HepG2 (cell line): ENCODE data around the gene AMER3. TPM values are rescaled to one million over a fixed set of nuclear protein-coding genes. Genes with fewer than 3 reads are reported as not detected.

Experiments
- ATAC-seq: fragments of 200-7000 bp; cut with Tn5 transposase; 3 replicates; pipeline ENCODE4 v1.9.1; 2020; ENCODE audit warnings: mild to moderate bottlenecking, moderate library complexity
- BruUV-seq: library from RNA; stranded (reverse); fragments of 400-500 nt; replicated peaks from 2 replicates; lab custom pipeline; 2021; lab: Mats Ljungman, UMichigan
- CTCF ChIA-PET: fragments of 300-600 bp; formaldehyde crosslinking; extraction: SDS; loops from one replicate; lab custom pipeline; 2021; ENCODE audit warnings: low total read pairs, inconsistent platforms, low intra/inter-chr PET ratio; lab: Yijun Ruan, JAX
- POLR2A ChIA-PET: fragments of 350-600 bp; sonication (Branson Sonifier 250); formaldehyde crosslinking; loops from one replicate; lab custom pipeline; 2020; ENCODE audit warnings: antibody characterized with exemption, inconsistent platforms; lab: Yijun Ruan, JAX
- DNase-seq: peaks from one replicate; pipeline ENCODE4 v3.0.0-alpha.2; 2015; ENCODE audit warnings: low spot score
- FAIRE-seq: peaks from 3 replicates; lab custom pipeline; 2011; peaks lifted over from hg19 to GRCh38; lab: Jason Lieb, UNC
- H2AFZ ChIP-seq: one replicate; pipeline ENCODE4 v1.6.1; 2011; ENCODE audit warnings: low read length, inconsistent platforms
- H3K27ac ChIP-seq: fragments of 300-600 bp; 3 replicates; pipeline ENCODE4 v1.8.0; 2011; ENCODE audit warnings: mixed run types, mild to moderate bottlenecking, mixed read lengths, low read length, inconsistent platforms; ENCODE audit not compliant: insufficient read depth; ENCODE audit errors: extremely low read length
- H3K27me3 ChIP-seq, 2 experiments: fragments of 200-600 bp in 1 of 2; 2 replicates in 1 of 2; 3 replicates in 1 of 2; pipeline versions ENCODE4 v1.6.0 to v1.8.0; 2011; ENCODE audit warnings: low read length in 2 of 2, mild to moderate bottlenecking in 2 of 2, moderate library complexity in 2 of 2, inconsistent platforms in 1 of 2; ENCODE audit not compliant: insufficient read depth in 2 of 2, control insufficient read depth in 1 of 2
- H3K36me3 ChIP-seq, 2 experiments: fragments of 200-600 bp in 1 of 2; replicated peaks in 1 of 2; 2 replicates in 1 of 2; 3 replicates in 1 of 2; pipeline versions ENCODE4 v1.5.1 to v1.8.0; 2011; ENCODE audit warnings: low read length in 2 of 2, inconsistent platforms in 1 of 2; ENCODE audit not compliant: insufficient read depth in 2 of 2, control insufficient read depth in 1 of 2
- H3K4me1 ChIP-seq: 2 replicates; pipeline ENCODE4 v1.5.1; 2012; ENCODE audit warnings: low read length, inconsistent platforms; ENCODE audit not compliant: insufficient read depth
- H3K4me2 ChIP-seq: 2 replicates; pipeline ENCODE4 v1.6.0; 2011; ENCODE audit warnings: low read depth, low read length, inconsistent platforms
- H3K4me3 ChIP-seq, 3 experiments: fragments of 200-600 bp in 1 of 3; sonication (generic), shearing (Covaris generic) in 1 of 3; replicated peaks in 1 of 3; 2 replicates each; pipeline ENCODE4 v1.5.1; 2011 to 2016; ENCODE audit warnings: low read length in 3 of 3, inconsistent platforms in 2 of 3, low read depth in 2 of 3, mild to moderate bottlenecking in 2 of 3, control low read depth in 1 of 3, mixed read lengths in 1 of 3; ENCODE audit not compliant: insufficient read depth in 1 of 3
- H3K79me2 ChIP-seq: one replicate; pipeline ENCODE4 v1.6.1; 2011; ENCODE audit warnings: low read length, inconsistent platforms; ENCODE audit not compliant: insufficient read depth
- H3K9ac ChIP-seq: 2 replicates; pipeline ENCODE4 v1.6.0; 2011; ENCODE audit warnings: mild to moderate bottlenecking, low read depth, low read length, inconsistent platforms; ENCODE audit not compliant: insufficient read depth
- H3K9me3 ChIP-seq: 2 replicates; pipeline ENCODE4 v1.5.1; 2012; ENCODE audit warnings: mild to moderate bottlenecking, low read length
- H4K20me1 ChIP-seq: 2 replicates; pipeline ENCODE4 v1.6.0; 2011; ENCODE audit warnings: inconsistent platforms, mild to moderate bottlenecking, low read length, moderate library complexity; ENCODE audit not compliant: insufficient read depth
- ATF7 ChIP-seq, 2 experiments: fragments of 450-650 bp in 1 of 2; sonication (generic) in 1 of 2; formaldehyde crosslinking in 1 of 2; IDR thresholded peaks; 2 replicates each; pipeline versions ENCODE4 v1.4.0 to v1.6.1; 2016 to 2020; ENCODE audit warnings: antibody characterized with exemption in 1 of 2, mild to moderate bottlenecking in 1 of 2, missing genetic modification reagents in 1 of 2
- CEBPG ChIP-seq: IDR thresholded peaks from 2 replicates; pipeline ENCODE4 v1.6.1; 2016
- FOSL1 ChIP-seq: sonication (generic); formaldehyde crosslinking; IDR thresholded peaks from 2 replicates; pipeline ENCODE4 v1.9.0; 2021; ENCODE audit warnings: missing genetic modification reagents, borderline replicate concordance
- IRX3 ChIP-seq: sonication (generic); formaldehyde crosslinking; IDR thresholded peaks from 2 replicates; pipeline ENCODE4 v1.8.1; 2023; ENCODE audit warnings: mild to moderate bottlenecking, low read depth, missing genetic modification reagents, borderline replicate concordance
- YEATS4 ChIP-seq: sonication (generic); formaldehyde crosslinking; IDR thresholded peaks from 2 replicates; pipeline ENCODE4 v1.4.0; 2020; ENCODE audit warnings: missing genetic modification reagents, borderline replicate concordance
- ZBTB7B ChIP-seq: sonication (generic); formaldehyde crosslinking; IDR thresholded peaks from 2 replicates; pipeline ENCODE4 v1.4.0; 2020; ENCODE audit warnings: missing genetic modification reagents
- ZNF251 ChIP-seq: sonication (generic); formaldehyde crosslinking; IDR thresholded peaks from 2 replicates; pipeline ENCODE4 v1.9.0; 2021; ENCODE audit warnings: mild to moderate bottlenecking, missing genetic modification reagents
- ZNF282 ChIP-seq: fragments of 450-650 bp; IDR thresholded peaks from 2 replicates; pipeline ENCODE4 v1.6.1; 2018; ENCODE audit not compliant: partially characterized antibody
- ZNF496 ChIP-seq: sonication (generic); formaldehyde crosslinking; IDR thresholded peaks from 2 replicates; pipeline ENCODE4 v1.8.1; 2023; ENCODE audit warnings: mild to moderate bottlenecking, moderate library complexity, missing genetic modification reagents; ENCODE audit not compliant: insufficient replicate concordance
- ZNF850 ChIP-seq: sonication (generic); formaldehyde crosslinking; conservative IDR thresholded peaks from 2 replicates; pipeline ENCODE4 v1.9.0; 2021; ENCODE audit warnings: mild to moderate bottlenecking, missing genetic modification reagents
- WGBS: methylation state at CpG from one replicate; pipeline ENCODE4 v1.1.6; 2017; ENCODE audit warnings: low lambda C conversion rate; 5-methylcytosine and 5-hydroxymethylcytosine counted together
- in situ Hi-C: cut with HindIII; loops from 2 replicates; pipeline ENCODE4 v1.10.0; 2017; ENCODE audit warnings: low pct_unique_long_range_greater_than_20kb; ENCODE audit not compliant: extremely low pct_ligation_motif_present
- intact Hi-C: fragments of 100-400 bp; cut with micrococcal nuclease; formaldehyde crosslinking; loops from one replicate; pipeline ENCODE4 v1.10.0; 2022; ENCODE audit not compliant: unreplicated experiment
- polyA plus RNA-seq, 8 experiments: library from polyadenylated mRNA; depleted of rRNA in 3 of 8; stranded (reverse) in 7 of 8; unstranded in 1 of 8; fragments of >200 nt; fragmentation: Illumina TruSeq in 4 of 8; extraction: Trizol in 4 of 8; gene quantifications; 2 replicates each; pipeline versions ENCODE4 v1.2.1 to v1.2.3, GENCODE V29; 2011 to 2016; ENCODE audit warnings: low read depth in 4 of 8, missing spikeins in 1 of 8, mixed read lengths in 1 of 8; ENCODE audit not compliant: insufficient read depth in 1 of 8
- total RNA-seq, 5 experiments: library from RNA; depleted of rRNA; stranded (reverse); fragments of >200 nt; fragmentation: Illumina TruSeq; extraction: Trizol; gene quantifications; 2 replicates each; pipeline ENCODE4 v1.2.3, GENCODE V29; 2016; ENCODE audit warnings: low read depth in 1 of 5
- TF ChIP-seq, protein P1 (sequence below): IDR thresholded peaks from 2 replicates; pipeline ENCODE4 v1.6.1; 2016; ENCODE audit warnings: low read depth, missing genetic modification reagents, missing compliant biosample characterization
- TF ChIP-seq, protein P2 (sequence below): sonication (generic); formaldehyde crosslinking; conservative IDR thresholded peaks from 2 replicates; pipeline ENCODE4 v1.8.0; 2022; ENCODE audit warnings: missing genetic modification reagents
- TF ChIP-seq, protein P3 (sequence below): IDR thresholded peaks from 2 replicates; pipeline ENCODE4 v1.6.1; 2016; ENCODE audit warnings: missing biosample characterization, missing genetic modification reagents, low read depth

The AMER3 gene
- total and polyA plus RNA-seq, 2 of the 13 experiments (the other 11 are each of a cell fraction or from before 2014, with no cell fraction given): not detected

DNA sequence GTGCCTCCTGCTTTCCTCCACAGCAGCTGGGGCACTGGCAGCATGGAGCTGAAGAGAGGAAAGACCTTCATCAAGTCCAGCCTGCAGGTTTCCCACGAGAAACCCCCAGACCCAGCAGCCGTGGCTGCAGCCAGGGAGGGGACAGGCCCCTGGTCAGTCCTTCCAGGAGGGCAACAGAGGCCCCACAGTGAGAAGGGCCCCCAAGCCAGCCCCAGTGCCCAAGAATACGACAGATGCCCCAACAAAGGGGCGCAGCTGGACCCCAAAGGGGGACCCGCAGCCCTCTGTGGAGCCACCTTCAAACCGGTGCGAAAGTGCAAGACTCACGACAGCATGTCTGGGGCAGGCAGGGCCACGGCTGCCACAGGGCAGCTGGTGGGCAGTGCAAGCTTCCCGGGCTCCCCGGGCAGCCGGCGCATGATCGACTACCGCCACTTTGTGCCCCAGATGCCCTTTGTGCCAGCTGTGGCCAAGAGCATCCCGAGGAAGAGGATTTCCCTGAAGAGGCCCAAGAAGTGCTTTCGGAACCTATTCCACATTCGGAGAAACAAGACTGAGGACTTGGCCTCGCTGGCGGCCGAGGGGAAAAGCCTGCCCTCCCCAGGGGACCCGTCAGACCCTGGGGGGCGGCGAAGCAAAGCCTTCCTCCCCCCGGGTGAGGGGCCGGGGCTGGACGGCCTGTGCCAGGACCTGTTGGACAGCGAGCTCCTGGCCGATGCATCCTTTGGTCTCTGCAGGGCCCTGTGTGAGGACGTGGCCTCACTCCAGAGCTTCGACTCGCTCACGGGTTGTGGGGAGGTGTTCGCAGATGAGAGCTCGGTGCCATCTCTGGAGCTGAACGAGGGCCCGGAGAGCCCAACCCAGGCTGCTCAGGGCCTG, 6.9 kb downstream of the AMER3 start:
- FAIRE-seq (no peak), DNase-seq (no peak), ATAC-seq (peak; percentile 11; the same call in 1 of the 3 replicates)
- TF ChIP-seq CEBPG (no peak), ZBTB7B (CRISPR knock-in tag) (no peak), YEATS4 (CRISPR knock-in tag) (no peak), ZNF251 (CRISPR knock-in tag) (no peak), ZNF850 (CRISPR knock-in tag) (no peak), ZNF496 (no peak), ZNF282 (no peak), IRX3 (CRISPR knock-in tag) (no peak), FOSL1 (CRISPR knock-in tag) (no peak), ATF7 (IDR thresholded peaks at IDR 0.05) (no peak), ATF7 (CRISPR knock-in tag; IDR thresholded peaks at IDR 0.05) (no peak)
- TF ChIP-seq, protein P1, sequence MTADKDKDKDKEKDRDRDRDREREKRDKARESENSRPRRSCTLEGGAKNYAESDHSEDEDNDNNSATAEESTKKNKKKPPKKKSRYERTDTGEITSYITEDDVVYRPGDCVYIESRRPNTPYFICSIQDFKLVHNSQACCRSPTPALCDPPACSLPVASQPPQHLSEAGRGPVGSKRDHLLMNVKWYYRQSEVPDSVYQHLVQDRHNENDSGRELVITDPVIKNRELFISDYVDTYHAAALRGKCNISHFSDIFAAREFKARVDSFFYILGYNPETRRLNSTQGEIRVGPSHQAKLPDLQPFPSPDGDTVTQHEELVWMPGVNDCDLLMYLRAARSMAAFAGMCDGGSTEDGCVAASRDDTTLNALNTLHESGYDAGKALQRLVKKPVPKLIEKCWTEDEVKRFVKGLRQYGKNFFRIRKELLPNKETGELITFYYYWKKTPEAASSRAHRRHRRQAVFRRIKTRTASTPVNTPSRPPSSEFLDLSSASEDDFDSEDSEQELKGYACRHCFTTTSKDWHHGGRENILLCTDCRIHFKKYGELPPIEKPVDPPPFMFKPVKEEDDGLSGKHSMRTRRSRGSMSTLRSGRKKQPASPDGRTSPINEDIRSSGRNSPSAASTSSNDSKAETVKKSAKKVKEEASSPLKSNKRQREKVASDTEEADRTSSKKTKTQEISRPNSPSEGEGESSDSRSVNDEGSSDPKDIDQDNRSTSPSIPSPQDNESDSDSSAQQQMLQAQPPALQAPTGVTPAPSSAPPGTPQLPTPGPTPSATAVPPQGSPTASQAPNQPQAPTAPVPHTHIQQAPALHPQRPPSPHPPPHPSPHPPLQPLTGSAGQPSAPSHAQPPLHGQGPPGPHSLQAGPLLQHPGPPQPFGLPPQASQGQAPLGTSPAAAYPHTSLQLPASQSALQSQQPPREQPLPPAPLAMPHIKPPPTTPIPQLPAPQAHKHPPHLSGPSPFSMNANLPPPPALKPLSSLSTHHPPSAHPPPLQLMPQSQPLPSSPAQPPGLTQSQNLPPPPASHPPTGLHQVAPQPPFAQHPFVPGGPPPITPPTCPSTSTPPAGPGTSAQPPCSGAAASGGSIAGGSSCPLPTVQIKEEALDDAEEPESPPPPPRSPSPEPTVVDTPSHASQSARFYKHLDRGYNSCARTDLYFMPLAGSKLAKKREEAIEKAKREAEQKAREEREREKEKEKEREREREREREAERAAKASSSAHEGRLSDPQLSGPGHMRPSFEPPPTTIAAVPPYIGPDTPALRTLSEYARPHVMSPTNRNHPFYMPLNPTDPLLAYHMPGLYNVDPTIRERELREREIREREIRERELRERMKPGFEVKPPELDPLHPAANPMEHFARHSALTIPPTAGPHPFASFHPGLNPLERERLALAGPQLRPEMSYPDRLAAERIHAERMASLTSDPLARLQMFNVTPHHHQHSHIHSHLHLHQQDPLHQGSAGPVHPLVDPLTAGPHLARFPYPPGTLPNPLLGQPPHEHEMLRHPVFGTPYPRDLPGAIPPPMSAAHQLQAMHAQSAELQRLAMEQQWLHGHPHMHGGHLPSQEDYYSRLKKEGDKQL (CRISPR knock-in tag): no peak
- TF ChIP-seq, protein P2, sequence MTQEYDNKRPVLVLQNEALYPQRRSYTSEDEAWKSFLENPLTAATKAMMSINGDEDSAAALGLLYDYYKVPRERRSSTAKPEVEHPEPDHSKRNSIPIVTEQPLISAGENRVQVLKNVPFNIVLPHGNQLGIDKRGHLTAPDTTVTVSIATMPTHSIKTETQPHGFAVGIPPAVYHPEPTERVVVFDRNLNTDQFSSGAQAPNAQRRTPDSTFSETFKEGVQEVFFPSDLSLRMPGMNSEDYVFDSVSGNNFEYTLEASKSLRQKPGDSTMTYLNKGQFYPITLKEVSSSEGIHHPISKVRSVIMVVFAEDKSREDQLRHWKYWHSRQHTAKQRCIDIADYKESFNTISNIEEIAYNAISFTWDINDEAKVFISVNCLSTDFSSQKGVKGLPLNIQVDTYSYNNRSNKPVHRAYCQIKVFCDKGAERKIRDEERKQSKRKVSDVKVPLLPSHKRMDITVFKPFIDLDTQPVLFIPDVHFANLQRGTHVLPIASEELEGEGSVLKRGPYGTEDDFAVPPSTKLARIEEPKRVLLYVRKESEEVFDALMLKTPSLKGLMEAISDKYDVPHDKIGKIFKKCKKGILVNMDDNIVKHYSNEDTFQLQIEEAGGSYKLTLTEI (CRISPR knock-in tag): no peak
- TF ChIP-seq, protein P3, sequence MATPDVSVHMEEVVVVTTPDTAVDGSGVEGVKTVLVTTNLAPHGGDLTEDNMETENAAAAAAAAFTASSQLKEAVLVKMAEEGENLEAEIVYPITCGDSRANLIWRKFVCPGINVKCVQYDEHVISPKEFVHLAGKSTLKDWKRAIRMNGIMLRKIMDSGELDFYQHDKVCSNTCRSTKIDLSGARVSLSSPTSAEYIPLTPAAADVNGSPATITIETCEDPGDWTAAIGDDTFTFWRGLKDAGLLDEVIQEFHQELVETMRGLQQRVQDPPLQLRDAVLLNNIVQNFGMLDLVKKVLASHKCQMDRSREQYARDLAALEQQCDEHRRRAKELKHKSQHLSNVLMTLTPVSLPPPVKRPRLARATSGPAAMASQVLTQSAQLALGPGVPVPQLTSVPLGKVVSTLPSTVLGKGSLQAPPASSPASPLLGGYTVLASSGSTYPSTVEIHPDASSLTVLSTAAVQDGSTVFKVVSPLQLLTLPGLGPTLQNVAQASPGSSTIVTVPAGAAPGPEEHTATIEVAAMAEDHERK (CRISPR knock-in tag): no peak
- Histone ChIP-seq H3K9me3 (no peaks in the 10 kb centered on the region), H3K4me2 (no peak overlapping the region), H3K27ac (no peak overlapping the region), H3K79me2 (no peaks in the 10 kb centered on the region), H3K36me3 (no peaks in the 10 kb centered on the region), H3K4me1 (no peaks in the 10 kb centered on the region), H2AFZ (no peak overlapping the region), H3K9ac (no peak overlapping the region), H4K20me1 (no peaks in the 10 kb centered on the region; the same call in 1 of the 2 replicates), H3K4me3 (no peak overlapping the region), H3K27me3 (peaks cover 6 to 40% of the 10 kb centered on the region in 2 experiments; a peak in 4 of 5 replicates)
- BruUV-seq: no TSS peak
- in situ Hi-C loops (no loop called here), intact Hi-C loops (no loop called here)
- CTCF ChIA-PET: no interaction called here
- whole genome bisulfite sequencing: 22% methylated on average over 13 of the region's 37 CpGs
- POLR2A ChIA-PET: no interaction called here
